ENCODE data around the gene LAMA3. TPM values are rescaled to one million over a fixed set of nuclear protein-coding genes. Genes with fewer than 3 reads are reported as not detected.

LAMA3 gene
- polyA plus RNA-seq, 1 donor from 2014 or later = 3.4 TPM

DNA sequence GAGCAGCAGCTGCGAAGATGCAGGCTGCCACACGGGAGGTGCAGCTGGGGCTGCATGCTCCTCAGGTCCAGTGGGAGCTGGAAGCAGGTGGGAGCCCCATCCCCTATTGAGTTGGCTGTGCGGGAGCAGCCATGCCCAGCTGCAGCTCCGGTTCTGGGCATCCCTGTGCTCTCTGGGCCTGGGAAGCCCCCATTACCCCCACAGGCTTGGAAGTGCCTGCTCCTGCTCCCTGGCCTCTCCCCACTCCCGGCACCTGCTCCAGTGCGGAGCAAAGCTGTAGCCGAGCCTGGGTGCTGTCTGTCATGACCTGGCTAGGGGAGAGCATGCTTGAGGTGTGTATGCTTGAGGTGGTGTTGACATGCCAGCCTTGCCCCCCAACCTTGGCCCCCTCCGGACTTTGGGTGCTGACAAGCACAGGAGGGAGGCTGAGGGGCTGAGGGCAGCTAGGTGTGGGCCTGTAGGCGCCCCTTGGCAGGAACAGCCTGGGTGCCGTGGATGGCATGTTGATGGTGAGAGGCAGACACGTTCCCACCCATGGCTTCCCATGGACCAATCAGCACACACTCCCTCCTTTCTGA, 48.0 kb upstream of the LAMA3 start:
- Histone ChIP-seq H3K27me3 (ENCODE audit: insufficient read depth, low read depth, low read length) (no peaks in the 10 kb centered on the region), H3K4me3 (ENCODE audit: low read length) (no peak overlapping the region), H4K20me1 (ENCODE audit: insufficient read depth) (no peaks in the 10 kb centered on the region), H3K4me2 (ENCODE audit: low read length) (no peak overlapping the region), H2AFZ (ENCODE audit: low read depth, low read length) (no peak overlapping the region), H3K9me3 (ENCODE audit: low read length) (no peaks in the 10 kb centered on the region), H3K79me2 (replicated peaks; ENCODE audit: insufficient read depth, low read length) (no peaks in the 10 kb centered on the region), H3F3A (ENCODE audit: insufficient read depth, low read length, poor library complexity, severe bottlenecking) (no peaks in the 10 kb centered on the region), H3K27ac (ENCODE audit: low read length) (no peak overlapping the region), H3K36me3 (ENCODE audit: insufficient read depth, low read length) (no peaks in the 10 kb centered on the region), H3K9me2 (ENCODE audit: insufficient read depth, low read length) (no peaks in the 10 kb centered on the region), H3K9ac (ENCODE audit: low read length) (no peak overlapping the region)
- TF ChIP-seq, protein P1, sequence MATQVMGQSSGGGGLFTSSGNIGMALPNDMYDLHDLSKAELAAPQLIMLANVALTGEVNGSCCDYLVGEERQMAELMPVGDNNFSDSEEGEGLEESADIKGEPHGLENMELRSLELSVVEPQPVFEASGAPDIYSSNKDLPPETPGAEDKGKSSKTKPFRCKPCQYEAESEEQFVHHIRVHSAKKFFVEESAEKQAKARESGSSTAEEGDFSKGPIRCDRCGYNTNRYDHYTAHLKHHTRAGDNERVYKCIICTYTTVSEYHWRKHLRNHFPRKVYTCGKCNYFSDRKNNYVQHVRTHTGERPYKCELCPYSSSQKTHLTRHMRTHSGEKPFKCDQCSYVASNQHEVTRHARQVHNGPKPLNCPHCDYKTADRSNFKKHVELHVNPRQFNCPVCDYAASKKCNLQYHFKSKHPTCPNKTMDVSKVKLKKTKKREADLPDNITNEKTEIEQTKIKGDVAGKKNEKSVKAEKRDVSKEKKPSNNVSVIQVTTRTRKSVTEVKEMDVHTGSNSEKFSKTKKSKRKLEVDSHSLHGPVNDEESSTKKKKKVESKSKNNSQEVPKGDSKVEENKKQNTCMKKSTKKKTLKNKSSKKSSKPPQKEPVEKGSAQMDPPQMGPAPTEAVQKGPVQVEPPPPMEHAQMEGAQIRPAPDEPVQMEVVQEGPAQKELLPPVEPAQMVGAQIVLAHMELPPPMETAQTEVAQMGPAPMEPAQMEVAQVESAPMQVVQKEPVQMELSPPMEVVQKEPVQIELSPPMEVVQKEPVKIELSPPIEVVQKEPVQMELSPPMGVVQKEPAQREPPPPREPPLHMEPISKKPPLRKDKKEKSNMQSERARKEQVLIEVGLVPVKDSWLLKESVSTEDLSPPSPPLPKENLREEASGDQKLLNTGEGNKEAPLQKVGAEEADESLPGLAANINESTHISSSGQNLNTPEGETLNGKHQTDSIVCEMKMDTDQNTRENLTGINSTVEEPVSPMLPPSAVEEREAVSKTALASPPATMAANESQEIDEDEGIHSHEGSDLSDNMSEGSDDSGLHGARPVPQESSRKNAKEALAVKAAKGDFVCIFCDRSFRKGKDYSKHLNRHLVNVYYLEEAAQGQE (IDR thresholded peaks at IDR 0.05; ENCODE audit: borderline replicate concordance) = no peak

DNA sequence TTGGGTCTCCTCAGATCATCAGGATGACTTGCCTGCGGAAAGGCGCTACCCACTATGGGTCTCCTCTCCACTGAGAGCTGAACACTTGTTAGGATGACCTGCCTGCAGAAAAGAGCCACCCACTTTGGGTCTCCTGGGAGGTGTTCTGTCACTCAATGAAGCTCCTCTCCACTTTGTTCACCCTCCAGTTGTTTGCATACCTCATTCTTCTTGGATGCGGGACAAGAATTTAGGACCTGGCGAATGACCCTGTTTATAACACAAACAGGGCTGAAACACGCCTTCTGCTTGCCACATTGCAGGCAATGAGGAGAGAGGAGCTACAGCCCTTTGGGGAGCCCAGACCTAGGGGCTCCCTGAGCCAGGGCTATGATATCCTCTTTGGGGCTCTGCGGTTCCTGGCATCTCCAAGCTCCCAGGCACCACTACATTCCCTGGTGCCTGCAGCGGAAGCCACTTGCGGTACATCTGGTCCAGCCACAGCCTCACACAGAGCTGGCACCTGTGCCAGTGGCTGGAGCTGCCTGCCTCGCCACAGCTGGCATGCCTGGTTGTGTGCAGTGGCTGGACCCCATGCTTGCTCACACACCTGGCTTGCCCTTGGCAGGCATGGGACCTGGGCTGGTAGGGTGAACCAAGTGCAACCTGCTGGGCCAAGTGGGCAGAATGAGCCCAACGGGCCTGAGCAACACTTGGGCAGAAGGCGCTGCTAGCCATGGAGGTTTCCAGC, 47.2 kb upstream of the LAMA3 start:
- TF ChIP-seq, protein P1 (IDR thresholded peaks at IDR 0.05; ENCODE audit: borderline replicate concordance) = no peak
- TF ChIP-seq EZH2 (IDR thresholded peaks at IDR 0.05; ENCODE audit: borderline replicate concordance, insufficient read depth, low read length, poor library complexity, severe bottlenecking) (no peak), POLR2AphosphoS5 (IDR thresholded peaks at IDR 0.05) (no peak), RAD21 (conservative IDR thresholded peaks at IDR 0.05) (no peak), MXI1 (conservative IDR thresholded peaks at IDR 0.05; ENCODE audit: poor library complexity, severe bottlenecking) (no peak), SMC3 (conservative IDR thresholded peaks at IDR 0.05; ENCODE audit: poor library complexity) (no peak), EP300 (conservative IDR thresholded peaks at IDR 0.05; ENCODE audit: poor library complexity, severe bottlenecking) (no peak), TAF1 (IDR thresholded peaks at IDR 0.05; ENCODE audit: low read depth) (no peak)
- TF ChIP-seq, protein P2, sequence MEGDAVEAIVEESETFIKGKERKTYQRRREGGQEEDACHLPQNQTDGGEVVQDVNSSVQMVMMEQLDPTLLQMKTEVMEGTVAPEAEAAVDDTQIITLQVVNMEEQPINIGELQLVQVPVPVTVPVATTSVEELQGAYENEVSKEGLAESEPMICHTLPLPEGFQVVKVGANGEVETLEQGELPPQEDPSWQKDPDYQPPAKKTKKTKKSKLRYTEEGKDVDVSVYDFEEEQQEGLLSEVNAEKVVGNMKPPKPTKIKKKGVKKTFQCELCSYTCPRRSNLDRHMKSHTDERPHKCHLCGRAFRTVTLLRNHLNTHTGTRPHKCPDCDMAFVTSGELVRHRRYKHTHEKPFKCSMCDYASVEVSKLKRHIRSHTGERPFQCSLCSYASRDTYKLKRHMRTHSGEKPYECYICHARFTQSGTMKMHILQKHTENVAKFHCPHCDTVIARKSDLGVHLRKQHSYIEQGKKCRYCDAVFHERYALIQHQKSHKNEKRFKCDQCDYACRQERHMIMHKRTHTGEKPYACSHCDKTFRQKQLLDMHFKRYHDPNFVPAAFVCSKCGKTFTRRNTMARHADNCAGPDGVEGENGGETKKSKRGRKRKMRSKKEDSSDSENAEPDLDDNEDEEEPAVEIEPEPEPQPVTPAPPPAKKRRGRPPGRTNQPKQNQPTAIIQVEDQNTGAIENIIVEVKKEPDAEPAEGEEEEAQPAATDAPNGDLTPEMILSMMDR (IDR thresholded peaks at IDR 0.05; ENCODE audit: poor library complexity, severe bottlenecking) = no peak
- no peak overlapping the region for H2AFZ ChIP-seq (ENCODE audit: low read depth, low read length)
- no peak overlapping the region for H3K4me3 ChIP-seq (ENCODE audit: low read length)
- H3K27ac ChIP-seq (ENCODE audit: low read length) = no peak overlapping the region
- no peak overlapping the region for H3K4me2 ChIP-seq (ENCODE audit: low read length)
- no peaks in the 10 kb centered on the region for H3K27me3 ChIP-seq (ENCODE audit: insufficient read depth, low read depth, low read length)
- no peaks in the 10 kb centered on the region for H3K36me3 ChIP-seq (ENCODE audit: insufficient read depth, low read length)
- no peaks in the 10 kb centered on the region for H3K79me2 ChIP-seq (replicated peaks; ENCODE audit: insufficient read depth, low read length)
- H4K20me1 ChIP-seq (ENCODE audit: insufficient read depth) = no peaks in the 10 kb centered on the region
- no peaks in the 10 kb centered on the region for H3F3A ChIP-seq (ENCODE audit: insufficient read depth, low read length, poor library complexity, severe bottlenecking)
- H3K9me3 ChIP-seq (ENCODE audit: low read length) = no peaks in the 10 kb centered on the region
- H3K9ac ChIP-seq (ENCODE audit: low read length) = no peak overlapping the region
- H3K9me2 ChIP-seq (ENCODE audit: insufficient read depth, low read length) = no peaks in the 10 kb centered on the region
